GM15510 (cell line): ENCODE measurements around the gene SOBP.

Source experiments
- POLR2A ChIP-seq: IDR thresholded peaks from 3 replicates; pipeline ENCODE4 v1.6.1; 2011; ENCODE audit warnings: borderline replicate concordance; ENCODE audit not compliant: insufficient read length; ENCODE audit errors: extremely low read depth

Gene SOBP

DNA sequence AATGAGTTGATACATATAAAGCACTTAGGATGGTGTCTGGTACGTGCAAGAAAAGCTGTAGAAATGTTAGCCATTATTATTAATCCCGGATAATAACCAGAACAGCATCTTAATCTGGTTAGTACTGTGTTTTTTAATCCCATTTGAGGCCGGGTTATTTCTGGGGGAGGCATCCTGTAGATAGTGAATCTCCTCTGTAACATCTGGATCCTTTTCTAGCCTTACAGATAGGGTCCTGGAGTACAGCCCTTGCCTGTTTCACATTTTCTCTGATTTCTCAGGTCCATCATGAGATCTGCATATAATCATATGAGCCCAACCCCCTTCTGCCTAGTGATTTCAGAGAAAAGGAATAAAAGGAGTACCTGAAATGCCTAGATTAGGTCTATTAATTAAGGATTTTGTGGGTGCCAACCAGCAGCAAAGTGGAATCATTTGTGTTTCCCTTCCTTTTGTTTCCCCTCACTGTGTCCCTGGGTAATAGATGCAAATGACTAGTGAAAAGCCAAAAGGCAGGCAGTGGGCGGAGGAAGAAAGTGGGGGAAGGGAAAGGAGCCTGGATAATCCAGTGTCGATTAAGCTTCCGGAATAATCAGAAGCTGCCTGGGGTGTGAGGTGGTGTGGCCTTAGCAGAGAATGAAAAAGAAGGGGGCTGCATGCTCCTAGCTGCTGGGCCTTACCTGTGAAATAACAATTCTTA, 88.9 kb downstream of the SOBP start:
- TF ChIP-seq POLR2A: no peak

DNA sequence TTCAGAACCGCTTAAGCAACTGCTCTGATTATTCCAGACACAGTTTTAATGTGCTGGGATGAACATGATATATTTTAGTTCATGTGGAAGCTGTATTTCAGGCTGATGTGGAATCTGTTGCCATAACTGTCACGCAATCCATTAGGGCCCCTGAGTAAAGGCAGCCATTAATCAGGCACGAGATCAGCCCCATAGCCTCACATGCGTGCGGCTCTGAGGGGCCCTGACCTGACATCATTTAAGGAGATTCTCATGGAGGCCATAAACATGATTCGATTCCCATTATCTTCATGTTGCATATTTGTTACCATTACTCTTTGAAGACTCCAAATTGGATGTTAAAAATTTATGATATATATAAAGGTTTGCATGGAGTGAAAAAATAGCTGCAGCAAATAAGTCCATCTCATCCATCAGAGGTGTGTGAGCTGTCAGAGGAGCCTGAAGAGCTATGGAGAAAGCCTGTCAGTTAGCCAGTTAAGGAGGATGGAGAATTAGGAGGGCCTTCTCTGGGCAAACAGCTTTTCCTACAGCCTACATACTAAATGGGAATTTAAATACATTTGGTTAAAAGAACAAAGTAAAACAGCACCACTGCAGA, 89.6 kb downstream of the SOBP start:
- TF ChIP-seq POLR2A: no peak

DNA sequence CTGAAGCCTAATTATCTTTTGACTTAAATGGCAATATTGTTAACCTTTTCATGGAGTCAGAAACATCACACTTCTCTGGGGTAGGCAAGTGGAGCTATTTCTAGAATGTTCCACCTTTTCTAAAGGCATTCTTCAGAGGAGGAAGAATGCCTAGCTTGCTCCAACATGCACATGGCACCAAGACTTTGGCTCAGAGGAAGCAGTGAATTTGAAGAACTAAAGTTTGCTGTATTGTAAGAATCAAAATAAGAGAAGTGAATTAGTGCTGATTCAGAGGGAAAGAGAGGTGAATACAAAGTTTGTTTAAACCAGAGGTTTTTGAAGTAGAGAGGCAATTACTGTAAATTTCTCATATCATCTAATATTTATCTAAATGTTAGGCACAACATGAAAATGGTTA, 92.2 kb downstream of the SOBP start:
- no peak for TF ChIP-seq POLR2A

DNA sequence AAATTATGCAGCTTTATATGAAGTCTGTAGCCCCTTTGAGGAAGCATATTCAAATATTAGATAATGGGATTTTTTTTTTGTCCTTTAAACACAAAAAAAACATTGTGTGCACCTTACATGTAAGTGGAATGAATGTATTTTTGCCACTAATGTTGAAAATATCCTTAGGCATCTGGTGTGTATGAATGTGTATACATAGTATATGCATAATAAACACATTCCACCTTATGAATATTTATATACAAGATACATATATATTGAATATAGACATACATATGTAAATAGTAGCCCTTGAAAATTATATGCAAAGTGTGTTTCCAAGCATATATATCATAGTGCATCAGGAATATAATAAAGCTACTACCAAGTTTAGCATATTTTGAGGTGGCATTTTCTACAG, 94.8 kb downstream of the SOBP start:
- no peak for TF ChIP-seq POLR2A

DNA sequence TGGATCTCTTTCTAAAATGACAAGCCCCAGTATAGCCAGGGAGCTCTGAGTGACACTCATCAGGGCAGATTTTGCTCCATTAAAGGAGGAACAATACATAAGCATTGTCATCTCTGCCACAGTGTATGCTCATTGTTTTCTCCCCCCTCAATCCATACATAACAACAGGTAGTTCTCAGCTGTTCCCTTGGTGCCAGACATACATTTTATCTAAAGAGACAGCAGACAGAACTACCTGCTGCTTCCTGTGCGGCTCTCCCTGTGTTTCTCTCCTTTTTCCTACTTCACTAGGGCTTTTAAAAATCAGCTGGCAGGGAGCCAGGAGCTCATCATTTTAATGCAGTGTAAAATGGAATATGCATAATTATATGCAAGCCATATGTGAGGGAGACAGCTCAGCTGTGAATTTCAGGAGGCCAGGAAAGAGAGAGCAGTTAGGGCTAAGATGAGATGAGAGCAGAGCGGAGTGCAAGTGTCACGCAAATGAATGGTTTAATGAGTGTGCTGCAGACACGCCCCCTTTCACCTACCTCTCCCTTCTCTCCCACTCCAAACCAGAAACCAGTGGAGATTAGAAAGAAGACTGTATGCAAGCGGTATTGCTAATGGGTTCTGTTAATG, 96.0 kb downstream of the SOBP start:
- TF ChIP-seq POLR2A: no peak

DNA sequence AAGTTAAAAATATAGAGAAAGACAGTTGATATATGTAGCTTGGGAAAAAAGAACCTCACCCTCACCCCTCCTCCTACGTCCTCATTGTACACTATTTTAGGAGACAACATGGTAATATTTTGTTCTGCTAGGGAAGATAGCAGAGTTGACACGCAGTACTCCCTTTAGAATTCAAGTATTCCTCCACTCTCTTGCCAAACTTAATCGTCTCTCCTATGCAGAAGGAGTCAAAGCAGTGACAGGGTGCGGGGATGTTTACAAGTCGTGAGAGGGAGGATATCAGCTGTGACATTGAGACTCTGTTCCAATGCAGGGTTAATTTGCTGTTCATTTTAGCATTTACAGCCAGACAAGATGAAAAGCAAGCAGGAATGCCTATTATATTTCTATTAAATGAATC, 97.5 kb downstream of the SOBP start:
- TF ChIP-seq POLR2A: no peak

DNA sequence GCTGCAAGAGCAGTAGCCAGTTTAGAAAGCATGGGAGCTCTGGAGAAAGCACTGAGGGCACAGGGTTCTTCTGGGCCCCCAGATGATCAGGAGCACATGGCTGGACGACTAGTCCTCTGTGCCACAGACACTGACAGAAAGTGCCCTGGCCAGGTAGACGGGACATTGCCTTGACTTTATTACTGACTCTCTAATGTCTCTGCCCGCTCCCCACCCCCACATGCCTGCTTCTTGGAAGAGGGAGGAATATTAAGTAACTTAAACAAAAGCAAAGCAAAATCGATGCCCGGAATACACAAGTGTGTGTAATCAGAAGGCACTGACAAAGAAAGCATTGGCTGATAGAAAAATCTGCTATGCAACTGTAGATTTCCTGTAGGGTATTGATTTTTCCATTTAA, 99.3 kb downstream of the SOBP start:
- no peak for TF ChIP-seq POLR2A

DNA sequence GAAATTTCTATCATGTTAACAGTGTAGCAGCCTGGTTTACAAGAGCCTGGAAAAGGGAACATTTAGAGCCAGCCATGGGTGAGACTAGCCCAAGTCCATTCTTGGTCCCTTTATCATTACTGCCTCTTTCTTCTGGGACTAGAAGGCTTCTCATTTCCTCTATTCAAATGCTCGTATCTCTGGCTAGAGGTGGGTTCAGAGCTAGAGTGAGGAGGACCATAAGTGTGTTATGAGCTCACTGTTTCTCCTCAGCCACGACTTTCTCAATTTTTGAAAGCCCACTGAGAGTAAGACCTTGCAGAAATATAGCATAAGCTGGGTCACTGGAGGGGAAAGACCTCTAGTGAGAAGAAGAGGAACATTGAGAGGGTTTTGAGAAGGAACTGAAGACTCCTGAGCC, 100.0 kb downstream of the SOBP start:
- TF ChIP-seq POLR2A: no peak

DNA sequence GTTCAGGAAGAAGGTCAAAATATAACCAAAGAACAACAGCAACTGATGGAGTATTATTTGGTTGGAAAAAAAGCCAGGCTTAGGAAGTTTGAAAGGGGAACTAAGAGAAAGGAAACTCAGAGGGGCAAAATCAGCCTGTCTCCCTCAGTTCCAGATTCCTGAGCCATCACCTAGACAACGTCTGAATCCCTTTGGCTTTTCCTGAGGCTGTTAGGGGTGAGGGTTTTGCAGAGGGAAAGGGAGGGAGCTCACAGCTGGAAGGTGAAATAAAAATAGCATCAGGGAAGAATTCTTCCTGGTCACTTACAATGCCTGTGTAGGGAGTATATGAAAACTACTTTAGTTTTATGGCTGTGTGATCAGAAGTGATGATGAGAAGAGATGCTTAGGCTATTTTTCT, 100.5 kb downstream of the SOBP start:
- no peak for TF ChIP-seq POLR2A

DNA sequence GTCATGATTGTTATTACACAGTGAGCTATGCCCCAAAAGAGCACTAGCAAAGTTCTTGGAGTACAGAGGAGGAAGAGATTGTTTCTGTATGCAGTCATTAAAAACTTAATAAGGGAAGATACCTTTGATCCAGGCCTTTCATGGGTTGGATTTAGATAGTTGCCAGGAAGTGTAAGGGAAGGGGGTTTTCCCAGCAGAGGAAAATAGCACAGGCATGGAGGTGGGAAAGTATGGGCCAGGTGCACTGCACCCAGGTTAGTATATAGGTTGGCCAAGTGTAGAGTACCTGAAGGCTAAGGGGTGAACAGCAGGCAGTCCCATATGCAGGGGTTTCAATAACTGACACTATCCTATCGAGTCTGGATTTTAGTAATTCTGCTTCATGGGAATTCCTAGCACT, 101.4 kb downstream of the SOBP start:
- TF ChIP-seq POLR2A: no peak

DNA sequence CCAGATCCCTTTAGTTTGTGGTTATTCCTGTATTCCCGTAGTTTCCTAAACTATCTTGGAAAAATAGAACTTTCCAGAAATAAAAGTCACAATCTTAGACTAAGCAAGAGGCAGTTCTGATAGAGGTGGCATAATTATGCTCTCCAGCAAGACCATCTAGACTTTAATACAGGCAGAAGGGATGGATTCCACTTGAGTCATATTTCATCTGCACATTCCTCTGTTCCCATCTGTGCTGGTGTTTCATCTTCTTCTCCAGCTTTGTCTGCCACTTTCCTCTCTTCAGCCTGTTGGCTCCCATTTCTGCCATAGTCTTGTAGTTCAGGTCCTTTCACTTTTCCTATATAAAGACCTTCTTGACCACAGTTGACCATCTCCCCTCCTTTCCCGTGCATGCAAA, 102.9 kb downstream of the SOBP start:
- no peak for TF ChIP-seq POLR2A

DNA sequence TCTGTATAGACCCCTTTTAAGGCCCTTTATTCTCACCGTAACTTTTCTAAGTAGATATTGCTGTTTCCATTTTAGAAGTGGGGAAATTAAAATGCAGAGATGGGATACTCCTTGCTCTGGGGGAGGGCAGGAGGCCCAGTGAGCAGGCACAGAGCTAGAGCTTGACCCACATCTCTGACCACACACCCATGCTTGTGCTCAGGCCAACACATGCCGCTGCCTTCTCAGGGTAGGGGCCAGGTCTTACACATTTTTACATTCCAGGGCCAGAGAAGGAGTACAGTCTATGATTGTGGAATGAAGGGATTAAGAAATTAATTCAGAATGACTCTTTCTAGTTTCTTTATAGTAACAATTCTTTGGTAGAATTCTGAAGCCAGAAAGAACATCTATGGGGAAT, 104.8 kb downstream of the SOBP start:
- no peak for TF ChIP-seq POLR2A

DNA sequence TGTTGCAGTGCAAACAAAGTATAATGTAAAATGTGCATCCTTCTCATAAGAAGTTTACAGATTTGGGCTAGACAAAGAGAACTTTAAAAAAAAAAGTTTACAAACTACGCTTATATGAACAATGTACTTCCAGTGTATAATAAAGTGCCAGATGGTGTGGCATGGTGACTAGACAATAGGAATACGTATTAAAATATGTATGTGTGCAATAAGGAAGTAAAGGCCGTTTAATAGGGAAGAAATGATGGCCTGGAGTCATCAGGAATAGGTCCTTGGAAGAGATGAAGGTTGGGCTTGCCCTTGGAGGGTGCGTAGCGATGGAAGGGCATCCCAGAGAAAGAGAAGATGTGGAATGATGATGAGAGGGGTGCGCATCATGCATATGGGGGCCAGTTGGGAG, 108.2 kb downstream of the SOBP start:
- no peak for TF ChIP-seq POLR2A

DNA sequence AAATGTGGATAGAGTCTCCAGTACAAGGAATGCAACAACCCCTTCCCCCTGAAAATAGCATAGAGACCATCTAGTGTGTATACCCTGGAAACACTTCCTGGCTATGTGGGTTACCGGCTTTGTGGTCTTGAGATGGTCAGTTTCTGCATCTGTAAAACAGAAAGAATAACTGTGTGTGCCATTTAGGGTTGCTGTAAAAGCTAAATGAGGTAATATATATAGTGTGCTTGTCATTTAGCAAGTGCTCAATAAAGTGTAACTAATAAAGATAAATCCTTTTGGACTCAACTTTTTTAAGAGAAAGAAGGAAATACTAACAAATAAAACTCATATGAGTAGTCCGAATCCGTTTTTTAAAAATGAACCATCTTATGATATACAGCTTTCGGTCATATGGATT, 109.1 kb downstream of the SOBP start:
- TF ChIP-seq POLR2A: no peak

DNA sequence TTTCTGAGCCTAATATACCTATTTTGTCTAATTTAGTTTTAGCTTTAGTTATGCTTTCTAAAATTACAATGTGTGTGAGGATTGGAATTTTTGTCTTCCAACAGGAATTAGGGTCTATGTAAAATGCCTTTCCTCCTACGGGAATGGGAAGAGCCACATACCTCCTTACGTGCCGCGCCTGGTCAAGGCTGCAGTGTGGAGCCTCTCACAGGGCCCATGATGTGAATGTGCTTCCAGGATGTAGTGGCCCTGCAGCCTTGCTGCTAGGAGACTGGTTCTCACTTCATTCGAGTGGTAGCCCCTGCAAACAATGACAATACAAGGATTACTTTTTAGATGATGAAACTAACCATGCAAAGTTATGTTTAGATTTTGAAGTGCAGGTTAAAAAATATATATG, 110.2 kb downstream of the SOBP start:
- no peak for TF ChIP-seq POLR2A

DNA sequence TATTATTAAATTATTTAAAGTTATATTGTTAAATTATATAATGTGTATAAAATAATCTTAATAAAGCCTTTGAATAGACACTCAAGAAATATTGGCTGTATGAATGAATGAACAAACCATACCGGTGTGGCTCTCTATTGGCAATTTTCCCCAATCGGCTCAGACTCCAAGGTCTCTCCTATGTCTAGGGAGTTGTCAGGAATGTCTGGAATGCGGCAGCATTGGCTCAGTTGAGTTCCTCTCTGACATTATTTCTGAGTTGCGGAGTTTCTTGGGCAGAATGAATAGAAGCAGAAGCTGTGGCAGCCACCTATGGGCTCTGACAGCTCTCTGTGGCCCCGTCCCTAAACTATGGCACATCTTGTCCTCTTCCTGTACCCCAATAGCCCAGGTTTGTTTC, 111.0 kb downstream of the SOBP start:
- no peak for TF ChIP-seq POLR2A
